Aorta (tissue), 5 donors: ENCODE data around the gene SAMD3. TPM values are rescaled to one million over a fixed set of nuclear protein-coding genes. Genes with fewer than 3 reads are reported as not detected.
"Not testable (repeated sequence)": the region's sequence is repeated elsewhere in the genome, so short reads cannot be mapped to it uniquely, and the experiment has no call there.

Source experiments
- ATAC-seq: fragments of 200-7000 bp; cut with Tn5 transposase; one replicate; pipeline ENCODE4 v1.9.1; 2022; ENCODE audit warnings: moderate library complexity; ENCODE audit not compliant: low FRiP score
- DNase-seq, 2 donors: peaks; one replicate each; pipeline ENCODE4 v3.0.0-alpha.2; 2020
- H3K27ac ChIP-seq, 2 donors: one replicate each; pipeline ENCODE4 v1.5.1; 2013; ENCODE audit warnings: low read length in 2 of 2, mild to moderate bottlenecking in 2 of 2, moderate library complexity in 2 of 2, control low read depth in 1 of 2, inconsistent platforms in 1 of 2, low read depth in 1 of 2
- H3K27me3 ChIP-seq, 2 donors: one replicate each; pipeline ENCODE4 v1.6.1; 2013; ENCODE audit warnings: control low read depth in 1 of 2, low read length in 1 of 2, mild to moderate bottlenecking in 1 of 2, moderate library complexity in 1 of 2; ENCODE audit not compliant: insufficient read depth in 2 of 2, control insufficient read depth in 1 of 2
- H3K36me3 ChIP-seq, 2 donors: one replicate each; pipeline ENCODE4 v1.6.1; 2013; ENCODE audit warnings: control low read depth in 1 of 2, low read length in 1 of 2, mild to moderate bottlenecking in 1 of 2; ENCODE audit not compliant: insufficient read depth in 2 of 2, control insufficient read depth in 1 of 2
- H3K4me1 ChIP-seq, 2 donors: one replicate each; pipeline ENCODE4 v1.6.1; 2013; ENCODE audit warnings: low read length in 2 of 2, control low read depth in 1 of 2, mild to moderate bottlenecking in 1 of 2, moderate library complexity in 1 of 2; ENCODE audit not compliant: insufficient read depth in 2 of 2, control insufficient read depth in 1 of 2
- H3K4me3 ChIP-seq, 2 donors: one replicate each; pipeline ENCODE4 v1.5.1; 2013; ENCODE audit warnings: low read length in 2 of 2, control low read depth in 1 of 2, mild to moderate bottlenecking in 1 of 2
- H3K9me3 ChIP-seq: one replicate; pipeline ENCODE4 v1.6.1; 2013; ENCODE audit warnings: mild to moderate bottlenecking, low read length; ENCODE audit not compliant: control insufficient read depth
- WGBS, 2 donors: extraction: QIAGEN DNeasy Blood & Tissue Kit; methylation state at CpG; one replicate each; pipeline ENCODE4 v1.1.7; 2013; 5-methylcytosine and 5-hydroxymethylcytosine counted together
- intact Hi-C, 2 donors: fragments of 100-400 bp; cut with DNase I; formaldehyde crosslinking; loops; one replicate each; pipeline versions ENCODE4 v1.14.2 to v1.15.0; 2022
- polyA plus RNA-seq, 2 donors: library from polyadenylated mRNA; stranded (reverse); fragments of 200-250 nt; gene quantifications; one replicate each; pipeline ENCODE4 v1.2.3, GENCODE V29; 2013
- total RNA-seq, 2 donors: library from RNA; stranded (reverse); fragmentation: NEBNext Ultra II Directional; extraction: Animal tissue kit (Norgen Biotek cat#: 25700); gene quantifications; one replicate each; pipeline ENCODE4 v1.2.1, GENCODE V29; 2021
- donor health status: healthy with polysubstance abuse.
- donor health status: Bipolar disorder and iron deficiency.
- donor health status: DM: no; HTN: no; CAD: no.
- donor health status: DM: no; HTN: no; CAD: no.
- donor health status: DM: yes; HTN: yes; CAD: no.

The SAMD3 gene
- total and polyA plus RNA-seq, 4 donors: 1.2 to 2.7 TPM; not detected in 2

- Histone ChIP-seq H3K27me3 (no peaks in the 10 kb centered on the region), H3K36me3 (no peaks in the 10 kb centered on the region), H3K4me1 (no peaks in the 10 kb centered on the region), H3K4me3 (no peak overlapping the region), H3K27ac (no peak overlapping the region), H3K9me3 (no peaks in the 10 kb centered on the region)
- WGBS, 2 donors: 94 to 95% methylated on average over 1 of the region's 1 CpG
- intact Hi-C loops: no loop called here
- ATAC-seq: no peak
- no peak for DNase-seq
Observed at GRCh38 chr6:130119211-130119610, 103.5 kb downstream of the SAMD3 start.

GRCh38 chr6:130118236-130118635 is 104.5 kb downstream of the SAMD3 start:
- H3K27me3 ChIP-seq: no peaks in the 10 kb centered on the region
- no peaks in the 10 kb centered on the region for H3K4me1 ChIP-seq
- H3K4me3 ChIP-seq: no peak overlapping the region
- H3K9me3 ChIP-seq: no peaks in the 10 kb centered on the region
- no peak overlapping the region for H3K27ac ChIP-seq
- WGBS, 2 donors: 82 to 90% methylated on average over 6 of the region's 6 CpGs
- DNase-seq (no peak), ATAC-seq (no peak)
- intact Hi-C loops: no loop called here
- no peaks in the 10 kb centered on the region for H3K36me3 ChIP-seq

- H3K4me1 ChIP-seq, ATAC-seq, H3K4me3 ChIP-seq, intact Hi-C loops, DNase-seq, H3K9me3 ChIP-seq, H3K27me3 ChIP-seq, H3K27ac ChIP-seq, H3K36me3 ChIP-seq: not testable (repeated sequence)
- WGBS, 2 donors: 89 to 94% methylated on average over 2 of the region's 4 CpGs
Observed at GRCh38 chr6:130117187-130117701, 105.5 kb downstream of the SAMD3 start.

GRCh38 chr6:130116273-130116672 is 106.5 kb downstream of the SAMD3 start:
- DNase-seq (no peak), ATAC-seq (no peak)
- Histone ChIP-seq H3K36me3 (peaks cover 0 to under 1% of the 10 kb centered on the region in 2 donors), H3K9me3 (no peaks in the 10 kb centered on the region), H3K4me1 (no peaks in the 10 kb centered on the region), H3K27ac (no peak overlapping the region), H3K27me3 (no peaks in the 10 kb centered on the region), H3K4me3 (no peak overlapping the region)
- intact Hi-C loops: no loop called here
- 87 to 88% methylated on average over 4 of the region's 4 CpGs for WGBS, 2 donors

- Histone ChIP-seq H3K4me1 (no peaks in the 10 kb centered on the region), H3K27ac (no peak overlapping the region), H3K27me3 (no peaks in the 10 kb centered on the region), H3K36me3 (peaks cover 0 to 2% of the 10 kb centered on the region in 2 donors), H3K4me3 (no peak overlapping the region), H3K9me3 (no peaks in the 10 kb centered on the region)
- DNase-seq (no peak), ATAC-seq (no peak)
- intact Hi-C loops: no loop called here
- 81 to 90% methylated on average over 6 of the region's 6 CpGs for WGBS, 2 donors
Observed at GRCh38 chr6:130115036-130115435, 107.7 kb downstream of the SAMD3 start.

- intact Hi-C loops: no loop called here
- no peaks in the 10 kb centered on the region for H3K27me3 ChIP-seq
- H3K4me1 ChIP-seq: no peaks in the 10 kb centered on the region
- peaks cover 0 to 2% of the 10 kb centered on the region in 2 donors for H3K36me3 ChIP-seq
- H3K4me3 ChIP-seq: no peak overlapping the region
- no peak for DNase-seq
- 92 to 96% methylated on average over 2 of the region's 2 CpGs for WGBS, 2 donors
- H3K9me3 ChIP-seq: no peaks in the 10 kb centered on the region
- ATAC-seq: no peak
- H3K27ac ChIP-seq: no peak overlapping the region
Observed at GRCh38 chr6:130113201-130113710, 109.5 kb downstream of the SAMD3 start.

DNA sequence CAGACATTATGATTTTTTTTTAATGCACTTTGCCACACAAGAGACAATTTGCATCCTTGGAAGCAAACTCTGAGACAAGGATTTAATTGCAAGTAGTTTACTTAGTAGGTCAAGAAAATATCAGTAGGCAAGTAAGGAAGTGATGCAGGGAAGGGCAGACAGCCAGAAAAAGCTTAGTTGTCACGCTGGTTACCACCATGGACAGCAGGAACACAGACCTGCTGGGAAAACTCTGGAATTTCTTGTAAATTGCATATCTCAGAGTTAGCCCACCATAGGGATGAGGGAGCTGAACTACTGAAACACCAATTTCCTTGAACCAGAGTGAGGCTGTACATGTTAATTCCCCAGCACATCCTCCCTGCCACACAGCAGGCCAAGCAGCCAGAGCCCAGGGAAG is 111.7 kb downstream of the SAMD3 start:
- Histone ChIP-seq H3K9me3 (no peaks in the 10 kb centered on the region), H3K4me3 (no peak overlapping the region), H3K27me3 (no peaks in the 10 kb centered on the region), H3K27ac (no peak overlapping the region), H3K36me3 (peaks cover 0 to 3% of the 10 kb centered on the region in 2 donors), H3K4me1 (no peaks in the 10 kb centered on the region)
- DNase-seq (no peak), ATAC-seq (no peak)
- WGBS, 2 donors: 27 to 50% methylated on average over 1 of the region's 1 CpG
- intact Hi-C loops: no loop called here

- Histone ChIP-seq H3K27me3 (no peaks in the 10 kb centered on the region), H3K9me3 (no peaks in the 10 kb centered on the region), H3K27ac (no peak overlapping the region), H3K4me1 (no peaks in the 10 kb centered on the region), H3K36me3 (peaks cover 2 to 3% of the 10 kb centered on the region in 2 donors), H3K4me3 (no peak overlapping the region)
- whole genome bisulfite sequencing, 2 donors: 96% methylated on average over 1 of the region's 1 CpG
- intact Hi-C loops: no loop called here
- no peak for DNase-seq
- ATAC-seq: no peak
Observed at GRCh38 chr6:130107710-130108109, 115.0 kb downstream of the SAMD3 start.

DNA sequence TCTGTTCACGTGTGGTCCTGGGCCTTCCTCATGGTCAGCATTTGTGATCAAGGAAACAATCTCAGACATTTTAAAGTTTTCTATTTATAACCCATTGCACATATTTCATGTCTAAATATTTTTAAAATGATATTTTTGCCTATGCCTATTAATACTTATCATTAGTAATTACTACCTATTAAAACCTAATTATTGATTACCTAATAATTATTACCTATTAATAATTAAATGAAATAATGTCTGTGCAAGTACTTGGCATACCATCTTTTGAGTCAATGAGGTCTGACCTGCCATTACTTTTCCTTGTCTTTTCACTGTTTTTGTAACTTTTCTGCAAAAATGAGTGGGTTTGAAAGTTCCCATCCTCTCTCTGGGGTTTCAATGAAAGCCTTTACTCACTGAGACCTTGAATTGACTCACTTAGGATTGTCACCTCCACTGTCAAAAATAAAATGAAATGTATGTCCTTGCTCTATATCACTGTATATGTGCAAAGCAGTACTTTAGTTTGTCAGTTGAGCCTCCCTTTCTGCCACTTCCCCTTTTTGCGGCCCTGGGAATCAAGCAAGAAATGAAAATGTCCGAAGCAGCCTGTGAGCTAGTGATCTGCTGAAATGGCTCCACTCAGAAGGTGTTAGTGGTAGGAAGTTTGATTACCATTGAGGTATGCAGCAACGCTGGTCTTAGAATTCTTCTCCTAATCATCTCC is 116.6 kb downstream of the SAMD3 start:
- H3K4me3 ChIP-seq: no peak overlapping the region

More for the DNA sequence above, 116.6 kb downstream of the SAMD3 start:
- H3K27ac ChIP-seq: no peak overlapping the region
- no peaks in the 10 kb centered on the region for H3K27me3 ChIP-seq
- WGBS, 2 donors: 88 to 90% methylated on average over 4 of the region's 4 CpGs
- no peak for ATAC-seq
- H3K36me3 ChIP-seq: peaks cover 2% of the 10 kb centered on the region in 2 donors
- no peaks in the 10 kb centered on the region for H3K4me1 ChIP-seq
- no peak for DNase-seq
- intact Hi-C loops: no loop called here
- no peaks in the 10 kb centered on the region for H3K9me3 ChIP-seq
